Central memory CD4-positive, alpha-beta T cell (primary cell): Measurements from ENCODE around the gene MMP10.
"Not testable (repeated sequence)": the region's sequence is repeated elsewhere in the genome, so short reads cannot be mapped to it uniquely, and the experiment has no call there.

Experiments used
- DNase-seq: peaks from one replicate; pipeline ENCODE4 v3.0.0; 2022

The MMP10 gene

GRCh38 chr11:102783016-102783415, 2.6 kb upstream of the MMP10 start:
- DNase-seq: no peak

- no peak for DNase-seq
These were observed 1.2 kb upstream of the MMP10 start for GRCh38 chr11:102781676-102782075.

- DNase-seq: no peak
These were observed 4.0 kb downstream of the MMP10 start for GRCh38 chr11:102776454-102776853.

GRCh38 chr11:102773386-102773785, 7.0 kb downstream of the MMP10 start:
- DNase-seq: no peak

- DNase-seq: no peak
These were observed 9.1 kb downstream of the MMP10 start for GRCh38 chr11:102771351-102771750.

GRCh38 chr11:102770191-102770590, 10.2 kb downstream of the MMP10 start:
- DNase-seq: no peak

- DNase-seq: no peak
These were observed 12.6 kb downstream of the MMP10 start for GRCh38 chr11:102767800-102768199.

- DNase-seq: no peak
These were observed 17.0 kb downstream of the MMP10 start for GRCh38 chr11:102763440-102763839.

- DNase-seq: no peak
These were observed 18.1 kb downstream of the MMP10 start for GRCh38 chr11:102762361-102762767.

GRCh38 chr11:102761646-102762238, 18.7 kb downstream of the MMP10 start:
- DNase-seq: no peak

GRCh38 chr11:102760344-102761035, 19.9 kb downstream of the MMP10 start:
- DNase-seq: no peak

- no peak for DNase-seq
These were observed 22.4 kb downstream of the MMP10 start for GRCh38 chr11:102757823-102758549.

GRCh38 chr11:102753267-102753666, 27.2 kb downstream of the MMP10 start:
- DNase-seq: no peak

GRCh38 chr11:102751673-102752072, 28.8 kb downstream of the MMP10 start:
- DNase-seq: no peak

- DNase-seq: no peak
These were observed 31.2 kb downstream of the MMP10 start for GRCh38 chr11:102749101-102749722.

GRCh38 chr11:102746746-102747578, 33.5 kb downstream of the MMP10 start:
- DNase-seq: not testable (repeated sequence)

- DNase-seq: no peak
These were observed 45.8 kb downstream of the MMP10 start for GRCh38 chr11:102734650-102735049.

- no peak for DNase-seq
These were observed 47.1 kb downstream of the MMP10 start for GRCh38 chr11:102733232-102733875.

GRCh38 chr11:102730944-102731343, 49.5 kb downstream of the MMP10 start:
- DNase-seq: not testable (repeated sequence)

GRCh38 chr11:102729849-102730815, 50.3 kb downstream of the MMP10 start:
- no peak for DNase-seq

GRCh38 chr11:102727890-102728289, 52.5 kb downstream of the MMP10 start:
- no peak for DNase-seq
